Spleen (tissue), 7 donors: ENCODE measurements around the gene TNRC18.

Experiments used
- POLR2A ChIP-seq, 3 donors: fragments of 450-650 bp; IDR thresholded peaks; one replicate each; pipeline ENCODE4 v1.5.1; 2017; ENCODE audit warnings: antibody characterized with exemption in 3 of 3, mild to moderate bottlenecking in 1 of 3
- TF ChIP-seq, protein P1 (sequence below), 11 experiments: fragments of 200-600 bp in 7 of 11; fragments of 450-650 bp in 4 of 11; sonication (generic) in 4 of 11; IDR thresholded peaks in 8 of 11; conservative IDR thresholded peaks in 3 of 11; 1 replicate in 7 of 11; 2 replicates in 4 of 11; pipeline versions ENCODE4 v1.4.0 to v1.8.0; 2016 to 2021; ENCODE audit warnings: antibody characterized with exemption in 11 of 11, inconsistent platforms in 4 of 11, mild to moderate bottlenecking in 1 of 11
- donor health status: DM: no; HTN: no; CAD: no; lungs with moderate emphysema.
- donor health status: DM: no; HTN: no; CAD: no.
- donor health status: DM: no; HTN: no; CAD: no.

GRCh38 chr7:5394264-5395105 lies 29.1 kb downstream of the TNRC18 start:
- no peak for TF ChIP-seq POLR2A (IDR thresholded peaks at IDR 0.05)
- TF ChIP-seq, protein P1, sequence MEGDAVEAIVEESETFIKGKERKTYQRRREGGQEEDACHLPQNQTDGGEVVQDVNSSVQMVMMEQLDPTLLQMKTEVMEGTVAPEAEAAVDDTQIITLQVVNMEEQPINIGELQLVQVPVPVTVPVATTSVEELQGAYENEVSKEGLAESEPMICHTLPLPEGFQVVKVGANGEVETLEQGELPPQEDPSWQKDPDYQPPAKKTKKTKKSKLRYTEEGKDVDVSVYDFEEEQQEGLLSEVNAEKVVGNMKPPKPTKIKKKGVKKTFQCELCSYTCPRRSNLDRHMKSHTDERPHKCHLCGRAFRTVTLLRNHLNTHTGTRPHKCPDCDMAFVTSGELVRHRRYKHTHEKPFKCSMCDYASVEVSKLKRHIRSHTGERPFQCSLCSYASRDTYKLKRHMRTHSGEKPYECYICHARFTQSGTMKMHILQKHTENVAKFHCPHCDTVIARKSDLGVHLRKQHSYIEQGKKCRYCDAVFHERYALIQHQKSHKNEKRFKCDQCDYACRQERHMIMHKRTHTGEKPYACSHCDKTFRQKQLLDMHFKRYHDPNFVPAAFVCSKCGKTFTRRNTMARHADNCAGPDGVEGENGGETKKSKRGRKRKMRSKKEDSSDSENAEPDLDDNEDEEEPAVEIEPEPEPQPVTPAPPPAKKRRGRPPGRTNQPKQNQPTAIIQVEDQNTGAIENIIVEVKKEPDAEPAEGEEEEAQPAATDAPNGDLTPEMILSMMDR (IDR thresholded peaks at IDR 0.05 in 8 of 11, conservative IDR thresholded peaks at IDR 0.05 in 3 of 11), result no peak
